Liver (tissue), 9 donors: ENCODE measurements around the gene SLC17A3. TPM values are rescaled to one million over a fixed set of nuclear protein-coding genes. Genes with fewer than 3 reads are reported as not detected.

Source experiments
- DNase-seq: peaks from one replicate; pipeline ENCODE4 v3.0.0-alpha.2; 2017; ENCODE audit warnings: low spot score
- H3K27ac ChIP-seq, 2 donors: one replicate each; pipeline ENCODE4 v1.7.0; 2013; ENCODE audit warnings: inconsistent platforms in 2 of 2, low read length in 2 of 2, control low read depth in 1 of 2, low read depth in 1 of 2, mild to moderate bottlenecking in 1 of 2
- H3K27me3 ChIP-seq, 4 donors: one replicate each; pipeline versions ENCODE4 v1.6.1 to v1.7.0; 2013; ENCODE audit warnings: low read length in 3 of 4, inconsistent platforms in 1 of 4, mild to moderate bottlenecking in 1 of 4, moderate library complexity in 1 of 4; ENCODE audit not compliant: control insufficient read depth in 4 of 4, insufficient read depth in 4 of 4
- H3K36me3 ChIP-seq, 4 donors: one replicate each; pipeline versions ENCODE4 v1.6.1 to v1.7.0; 2013; ENCODE audit warnings: low read length in 3 of 4, mild to moderate bottlenecking in 3 of 4, low read depth in 1 of 4, moderate library complexity in 1 of 4; ENCODE audit not compliant: control insufficient read depth in 4 of 4, insufficient read depth in 3 of 4
- H3K4me1 ChIP-seq, 4 donors: one replicate each; pipeline versions ENCODE4 v1.6.1 to v1.7.0; 2013; ENCODE audit warnings: low read length in 3 of 4, mild to moderate bottlenecking in 3 of 4, moderate library complexity in 1 of 4; ENCODE audit not compliant: control insufficient read depth in 4 of 4, insufficient read depth in 4 of 4
- H3K4me3 ChIP-seq, 3 donors: one replicate each; pipeline versions ENCODE4 v1.6.1 to v1.7.0; 2013; ENCODE audit warnings: low read length in 3 of 3, control low read depth in 1 of 3, low read depth in 1 of 3, mild to moderate bottlenecking in 1 of 3
- H3K9ac ChIP-seq, 2 donors: one replicate each; pipeline ENCODE4 v1.7.0; 2013; ENCODE audit warnings: low read length in 2 of 2, mild to moderate bottlenecking in 2 of 2, moderate library complexity in 2 of 2, control low read depth in 1 of 2, low read depth in 1 of 2
- H3K9me3 ChIP-seq, 4 donors: one replicate each; pipeline versions ENCODE4 v1.6.1 to v1.7.0; 2013; ENCODE audit warnings: low read length in 3 of 4; ENCODE audit not compliant: control insufficient read depth in 4 of 4
- EGR1 ChIP-seq, 2 donors: IDR thresholded peaks; 2 replicates each; pipeline ENCODE4 v1.6.1; 2016 to 2018; ENCODE audit warnings: antibody characterized with exemption in 2 of 2, low read depth in 2 of 2
- FOXA1 ChIP-seq: IDR thresholded peaks from 2 replicates; pipeline ENCODE4 v1.6.1; 2016; ENCODE audit warnings: antibody characterized with exemption
- FOXA2 ChIP-seq: IDR thresholded peaks from 2 replicates; pipeline ENCODE4 v1.6.1; 2016; ENCODE audit warnings: antibody characterized with exemption
- GABPA ChIP-seq, 2 donors: IDR thresholded peaks in 1 of 2; conservative IDR thresholded peaks in 1 of 2; 2 replicates each; pipeline ENCODE4 v1.6.1; 2016; ENCODE audit warnings: antibody characterized with exemption in 2 of 2, mild to moderate bottlenecking in 1 of 2, moderate library complexity in 1 of 2
- HNF4G ChIP-seq: IDR thresholded peaks from 2 replicates; pipeline ENCODE4 v1.6.1; 2016; ENCODE audit warnings: antibody characterized with exemption
- JUND ChIP-seq, 2 donors: IDR thresholded peaks; 2 replicates each; pipeline ENCODE4 v1.6.1; 2016; ENCODE audit warnings: antibody characterized with exemption in 2 of 2
- RAD21 ChIP-seq, 2 donors: IDR thresholded peaks; 2 replicates each; pipeline ENCODE4 v1.6.1; 2016; ENCODE audit warnings: antibody characterized with exemption in 2 of 2, mild to moderate bottlenecking in 2 of 2
- RXRA ChIP-seq, 2 donors: IDR thresholded peaks; 2 replicates each; pipeline ENCODE4 v1.6.1; 2017 to 2018; ENCODE audit warnings: antibody characterized with exemption in 2 of 2, mild to moderate bottlenecking in 1 of 2
- SP1 ChIP-seq: IDR thresholded peaks from 2 replicates; pipeline ENCODE4 v1.6.1; 2018; ENCODE audit warnings: antibody characterized with exemption, mild to moderate bottlenecking
- TAF1 ChIP-seq: conservative IDR thresholded peaks from 2 replicates; pipeline ENCODE4 v1.6.1; 2016; ENCODE audit warnings: antibody characterized with exemption, mild to moderate bottlenecking
- YY1 ChIP-seq: IDR thresholded peaks from 2 replicates; pipeline ENCODE4 v1.6.1; 2016; ENCODE audit warnings: antibody characterized with exemption, mild to moderate bottlenecking
- WGBS: extraction: QIAGEN DNeasy Blood & Tissue Kit; methylation state at CpG from one replicate; pipeline ENCODE4 v1.1.7; 2013; 5-methylcytosine and 5-hydroxymethylcytosine counted together
- polyA plus RNA-seq, 2 donors: library from polyadenylated mRNA; stranded (reverse) in 1 of 2; unstranded in 1 of 2; fragments of 200-250 nt in 1 of 2; fragments of >200 nt in 1 of 2; fragmentation: Nextera tagmentation in 1 of 2; extraction: Ambion mirVana in 1 of 2; gene quantifications; one replicate each; pipeline versions ENCODE4 v1.2.1 to v1.2.3, GENCODE V29; 2013 to 2015
- total RNA-seq, 2 donors: library from RNA; depleted of rRNA; stranded (reverse); fragments of >200 nt; gene quantifications; one replicate each; pipeline ENCODE4 v1.2.3, GENCODE V29; 2014
- TF ChIP-seq, protein P1 (sequence below): IDR thresholded peaks from 2 replicates; pipeline ENCODE4 v1.6.1; 2016; ENCODE audit warnings: antibody characterized with exemption, mild to moderate bottlenecking
- TF ChIP-seq, protein P2 (sequence below): IDR thresholded peaks from 2 replicates; pipeline ENCODE4 v1.6.1; 2016; ENCODE audit warnings: antibody characterized with exemption
- TF ChIP-seq, protein P3 (sequence below): IDR thresholded peaks from 2 replicates; pipeline ENCODE4 v1.6.1; 2016; ENCODE audit warnings: antibody characterized with exemption
- TF ChIP-seq, protein P4 (sequence below): IDR thresholded peaks from 2 replicates; pipeline ENCODE4 v1.6.1; 2016; ENCODE audit warnings: antibody characterized with exemption
- TF ChIP-seq, protein P5 (sequence below): fragments of 150-350 bp; IDR thresholded peaks from 2 replicates; pipeline ENCODE4 v1.5.1; 2017; ENCODE audit warnings: improper control_type of control experiment, low read depth, low read length; ENCODE audit not compliant: missing input control
- donor health status: healthy.
- donor health status: healthy.
- donor health status: healthy.
- donor health status: healthy.
- donor health status: healthy.

The SLC17A3 gene
- total and polyA plus RNA-seq, 4 donors: 1.6 to 23.2 (median 10.9) TPM

DNA sequence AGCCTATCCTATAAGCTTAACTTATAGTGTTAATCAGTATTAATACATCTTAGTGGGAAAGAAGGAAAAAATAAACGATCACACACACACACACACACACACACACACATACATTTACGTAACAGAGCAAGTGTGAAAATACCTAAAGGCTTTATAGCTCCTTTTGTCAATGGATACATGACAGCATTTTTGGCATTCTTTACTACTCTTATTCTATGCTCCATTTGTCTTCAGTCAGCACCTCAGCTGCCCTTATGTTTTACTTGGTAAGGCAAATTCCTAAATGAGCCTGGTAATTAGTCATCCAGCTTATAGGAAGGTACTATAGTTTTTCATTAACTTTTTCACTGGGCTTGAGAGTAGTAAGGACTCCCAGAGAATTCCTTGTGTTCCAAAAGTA, 25.1 kb upstream of the SLC17A3 start (continued):
- TF ChIP-seq, protein P1, sequence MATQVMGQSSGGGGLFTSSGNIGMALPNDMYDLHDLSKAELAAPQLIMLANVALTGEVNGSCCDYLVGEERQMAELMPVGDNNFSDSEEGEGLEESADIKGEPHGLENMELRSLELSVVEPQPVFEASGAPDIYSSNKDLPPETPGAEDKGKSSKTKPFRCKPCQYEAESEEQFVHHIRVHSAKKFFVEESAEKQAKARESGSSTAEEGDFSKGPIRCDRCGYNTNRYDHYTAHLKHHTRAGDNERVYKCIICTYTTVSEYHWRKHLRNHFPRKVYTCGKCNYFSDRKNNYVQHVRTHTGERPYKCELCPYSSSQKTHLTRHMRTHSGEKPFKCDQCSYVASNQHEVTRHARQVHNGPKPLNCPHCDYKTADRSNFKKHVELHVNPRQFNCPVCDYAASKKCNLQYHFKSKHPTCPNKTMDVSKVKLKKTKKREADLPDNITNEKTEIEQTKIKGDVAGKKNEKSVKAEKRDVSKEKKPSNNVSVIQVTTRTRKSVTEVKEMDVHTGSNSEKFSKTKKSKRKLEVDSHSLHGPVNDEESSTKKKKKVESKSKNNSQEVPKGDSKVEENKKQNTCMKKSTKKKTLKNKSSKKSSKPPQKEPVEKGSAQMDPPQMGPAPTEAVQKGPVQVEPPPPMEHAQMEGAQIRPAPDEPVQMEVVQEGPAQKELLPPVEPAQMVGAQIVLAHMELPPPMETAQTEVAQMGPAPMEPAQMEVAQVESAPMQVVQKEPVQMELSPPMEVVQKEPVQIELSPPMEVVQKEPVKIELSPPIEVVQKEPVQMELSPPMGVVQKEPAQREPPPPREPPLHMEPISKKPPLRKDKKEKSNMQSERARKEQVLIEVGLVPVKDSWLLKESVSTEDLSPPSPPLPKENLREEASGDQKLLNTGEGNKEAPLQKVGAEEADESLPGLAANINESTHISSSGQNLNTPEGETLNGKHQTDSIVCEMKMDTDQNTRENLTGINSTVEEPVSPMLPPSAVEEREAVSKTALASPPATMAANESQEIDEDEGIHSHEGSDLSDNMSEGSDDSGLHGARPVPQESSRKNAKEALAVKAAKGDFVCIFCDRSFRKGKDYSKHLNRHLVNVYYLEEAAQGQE: no peak
- no peak for TF ChIP-seq GABPA (IDR thresholded peaks at IDR 0.05 in 1 of 2, conservative IDR thresholded peaks at IDR 0.05 in 1 of 2)

DNA sequence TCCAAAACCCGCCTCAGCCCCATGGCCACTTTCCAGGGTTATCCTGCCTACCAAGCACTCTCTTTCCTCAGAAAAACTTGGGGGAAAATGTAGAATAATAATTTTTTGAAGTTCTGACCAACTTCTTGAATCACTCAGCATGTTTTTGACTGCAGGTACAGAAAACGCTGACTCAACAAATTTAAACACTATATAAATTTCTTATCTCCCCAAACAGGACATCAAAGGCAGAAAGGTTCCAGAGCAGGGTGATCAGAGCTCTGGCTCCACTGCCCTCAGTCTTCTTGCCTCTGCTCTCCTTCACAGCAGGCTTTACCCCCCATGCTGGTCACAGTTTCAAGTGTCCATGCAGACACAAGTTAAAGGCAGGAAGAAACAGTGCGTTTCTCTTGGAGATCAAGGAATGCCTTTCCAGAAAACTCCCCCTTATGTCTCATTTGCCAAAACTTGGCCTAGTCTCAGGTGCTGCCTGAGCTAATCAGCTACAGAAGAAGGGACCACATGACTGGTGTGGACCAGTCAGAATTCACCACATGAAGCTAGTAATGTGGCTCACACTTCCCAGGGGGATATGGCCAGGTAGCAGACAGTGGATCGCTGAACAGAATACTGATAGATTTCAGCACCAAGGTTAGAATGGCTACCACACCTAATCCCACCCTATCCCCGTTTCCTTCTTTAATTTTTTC, 24.4 kb upstream of the SLC17A3 start:
- H3K4me1 ChIP-seq: peaks cover 7 to 37% (median 21%) of the 10 kb centered on the region in 4 donors
- no peak overlapping the region for H3K4me3 ChIP-seq
- H3K9me3 ChIP-seq: no peaks in the 10 kb centered on the region
- 84% methylated on average over 5 of the region's 5 CpGs for WGBS
- H3K9ac ChIP-seq: no peak overlapping the region
- no peaks in the 10 kb centered on the region for H3K27me3 ChIP-seq
- H3K36me3 ChIP-seq: no peaks in the 10 kb centered on the region
- TF ChIP-seq YY1 (no peak), FOXA2 (no peak), FOXA1 (no peak), EGR1 (IDR thresholded peaks at IDR 0.05; ENCODE audit: low read depth in 2 of 2) (no peak), TAF1 (no peak), RAD21 (IDR thresholded peaks at IDR 0.05) (no peak), RXRA (IDR thresholded peaks at IDR 0.05) (no peak), HNF4G (no peak)
- TF ChIP-seq, protein P2, sequence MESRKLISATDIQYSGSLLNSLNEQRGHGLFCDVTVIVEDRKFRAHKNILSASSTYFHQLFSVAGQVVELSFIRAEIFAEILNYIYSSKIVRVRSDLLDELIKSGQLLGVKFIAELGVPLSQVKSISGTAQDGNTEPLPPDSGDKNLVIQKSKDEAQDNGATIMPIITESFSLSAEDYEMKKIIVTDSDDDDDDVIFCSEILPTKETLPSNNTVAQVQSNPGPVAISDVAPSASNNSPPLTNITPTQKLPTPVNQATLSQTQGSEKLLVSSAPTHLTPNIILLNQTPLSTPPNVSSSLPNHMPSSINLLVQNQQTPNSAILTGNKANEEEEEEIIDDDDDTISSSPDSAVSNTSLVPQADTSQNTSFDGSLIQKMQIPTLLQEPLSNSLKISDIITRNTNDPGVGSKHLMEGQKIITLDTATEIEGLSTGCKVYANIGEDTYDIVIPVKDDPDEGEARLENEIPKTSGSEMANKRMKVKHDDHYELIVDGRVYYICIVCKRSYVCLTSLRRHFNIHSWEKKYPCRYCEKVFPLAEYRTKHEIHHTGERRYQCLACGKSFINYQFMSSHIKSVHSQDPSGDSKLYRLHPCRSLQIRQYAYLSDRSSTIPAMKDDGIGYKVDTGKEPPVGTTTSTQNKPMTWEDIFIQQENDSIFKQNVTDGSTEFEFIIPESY: no peak
- TF ChIP-seq, protein P3, sequence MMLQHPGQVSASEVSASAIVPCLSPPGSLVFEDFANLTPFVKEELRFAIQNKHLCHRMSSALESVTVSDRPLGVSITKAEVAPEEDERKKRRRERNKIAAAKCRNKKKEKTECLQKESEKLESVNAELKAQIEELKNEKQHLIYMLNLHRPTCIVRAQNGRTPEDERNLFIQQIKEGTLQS: no peak
- DNase-seq: no peak
- H3K27ac ChIP-seq: no peak overlapping the region

DNA sequence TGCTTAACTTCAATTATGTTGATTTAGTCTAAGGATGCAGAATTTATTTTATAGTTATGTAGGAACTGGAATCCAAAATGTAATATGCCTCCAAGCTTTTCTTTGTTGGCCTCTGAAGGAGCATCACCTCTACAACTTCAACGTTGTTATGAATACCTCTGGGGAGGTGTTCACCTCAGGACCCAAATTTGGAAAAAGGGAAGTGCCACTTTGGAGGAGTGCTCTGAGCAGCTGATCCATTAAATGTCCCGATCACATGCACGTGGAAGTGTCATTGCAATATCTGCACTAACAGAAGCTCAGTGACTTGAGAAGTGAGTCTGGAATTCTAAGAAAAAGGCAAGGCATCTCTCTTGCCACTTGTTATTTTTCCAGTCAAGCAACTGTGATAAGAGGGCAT, 22.2 kb upstream of the SLC17A3 start:
- no peak overlapping the region for H3K27ac ChIP-seq
- no peaks in the 10 kb centered on the region for H3K27me3 ChIP-seq
- no peaks in the 10 kb centered on the region for H3K9me3 ChIP-seq
- no peak for DNase-seq
- no peak overlapping the region for H3K4me3 ChIP-seq
- 91% methylated on average over 3 of the region's 3 CpGs for WGBS
- peaks cover 5 to 29% (median 13%) of the 10 kb centered on the region in 4 donors for H3K4me1 ChIP-seq
- no peak overlapping the region for H3K9ac ChIP-seq
- no peaks in the 10 kb centered on the region for H3K36me3 ChIP-seq
- TF ChIP-seq SP1 (no peak), FOXA2 (no peak), TAF1 (no peak), YY1 (no peak), EGR1 (IDR thresholded peaks at IDR 0.05; ENCODE audit: low read depth in 2 of 2) (no peak), RXRA (IDR thresholded peaks at IDR 0.05) (no peak), FOXA1 (no peak), GABPA (IDR thresholded peaks at IDR 0.05 in 1 of 2, conservative IDR thresholded peaks at IDR 0.05 in 1 of 2) (no peak), JUND (IDR thresholded peaks at IDR 0.05) (no peak), RAD21 (IDR thresholded peaks at IDR 0.05) (no peak)
- TF ChIP-seq, protein P2: no peak
- TF ChIP-seq, protein P4, sequence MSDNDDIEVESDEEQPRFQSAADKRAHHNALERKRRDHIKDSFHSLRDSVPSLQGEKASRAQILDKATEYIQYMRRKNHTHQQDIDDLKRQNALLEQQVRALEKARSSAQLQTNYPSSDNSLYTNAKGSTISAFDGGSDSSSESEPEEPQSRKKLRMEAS: no peak
- TF ChIP-seq, protein P3: no peak
- TF ChIP-seq, protein P5, sequence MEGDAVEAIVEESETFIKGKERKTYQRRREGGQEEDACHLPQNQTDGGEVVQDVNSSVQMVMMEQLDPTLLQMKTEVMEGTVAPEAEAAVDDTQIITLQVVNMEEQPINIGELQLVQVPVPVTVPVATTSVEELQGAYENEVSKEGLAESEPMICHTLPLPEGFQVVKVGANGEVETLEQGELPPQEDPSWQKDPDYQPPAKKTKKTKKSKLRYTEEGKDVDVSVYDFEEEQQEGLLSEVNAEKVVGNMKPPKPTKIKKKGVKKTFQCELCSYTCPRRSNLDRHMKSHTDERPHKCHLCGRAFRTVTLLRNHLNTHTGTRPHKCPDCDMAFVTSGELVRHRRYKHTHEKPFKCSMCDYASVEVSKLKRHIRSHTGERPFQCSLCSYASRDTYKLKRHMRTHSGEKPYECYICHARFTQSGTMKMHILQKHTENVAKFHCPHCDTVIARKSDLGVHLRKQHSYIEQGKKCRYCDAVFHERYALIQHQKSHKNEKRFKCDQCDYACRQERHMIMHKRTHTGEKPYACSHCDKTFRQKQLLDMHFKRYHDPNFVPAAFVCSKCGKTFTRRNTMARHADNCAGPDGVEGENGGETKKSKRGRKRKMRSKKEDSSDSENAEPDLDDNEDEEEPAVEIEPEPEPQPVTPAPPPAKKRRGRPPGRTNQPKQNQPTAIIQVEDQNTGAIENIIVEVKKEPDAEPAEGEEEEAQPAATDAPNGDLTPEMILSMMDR: no peak
